ENCODE results near the gene RNF157.

The RNF157 gene

GRCh38 chr17:76149214-76149613 is 91.1 kb downstream of the RNF157 start:
- FAIRE-seq (no peak), DNase-seq (ENCODE audit: insufficient read length, low spot score) (no peak)
- TF ChIP-seq CTCF (IDR thresholded peaks at IDR 0.05; ENCODE audit: insufficient read depth, missing control alignments): no peak

- FAIRE-seq: no peak
- no peak for TF ChIP-seq CTCF (IDR thresholded peaks at IDR 0.05; ENCODE audit: insufficient read depth, missing control alignments)
- DNase-seq (ENCODE audit: insufficient read length, low spot score): no peak
Observed at GRCh38 chr17:76148015-76148326, 92.3 kb downstream of the RNF157 start.

- DNase-seq (ENCODE audit: insufficient read length, low spot score) (no peak), FAIRE-seq (no peak)
- peak; percentile 57 for TF ChIP-seq CTCF (IDR thresholded peaks at IDR 0.05; ENCODE audit: insufficient read depth, missing control alignments)
Observed at GRCh38 chr17:76147211-76148014, 92.9 kb downstream of the RNF157 start.

- FAIRE-seq: no peak
Observed at GRCh38 chr17:76146053-76146851, 94.0 kb downstream of the RNF157 start.

GRCh38 chr17:76145231-76146052 is 94.9 kb downstream of the RNF157 start:
- no peak for DNase-seq (ENCODE audit: insufficient read length, low spot score)
- no peak for FAIRE-seq
- no peak for TF ChIP-seq CTCF (IDR thresholded peaks at IDR 0.05; ENCODE audit: insufficient read depth, missing control alignments)

More at GRCh38 chr17:76146053-76146851, 94.0 kb downstream of the RNF157 start:
- DNase-seq (ENCODE audit: insufficient read length, low spot score): no peak
- no peak for TF ChIP-seq CTCF (IDR thresholded peaks at IDR 0.05; ENCODE audit: insufficient read depth, missing control alignments)

GRCh38 chr17:76142585-76143041 is 97.7 kb downstream of the RNF157 start:
- TF ChIP-seq CTCF (IDR thresholded peaks at IDR 0.05; ENCODE audit: insufficient read depth, missing control alignments): no peak
- FAIRE-seq: no peak
- no peak for DNase-seq (ENCODE audit: insufficient read length, low spot score)
